GM18520 (cell line): ENCODE results near the gene PALS2.

Experiments used
- ATAC-seq: cut with Tn5 transposase; IDR thresholded peaks from one replicate; pipeline ENCODE4 v1.9.1; 2021; ENCODE audit not compliant: unreplicated experiment

Gene PALS2

GRCh38 chr7:24582166-24582565 lies 8.9 kb downstream of the PALS2 start:
- ATAC-seq, result no peak

GRCh38 chr7:24587853-24588252 lies 14.6 kb downstream of the PALS2 start:
- no peak for ATAC-seq

- no peak for ATAC-seq
Measured at GRCh38 chr7:24591152-24591551, 17.9 kb downstream of the PALS2 start.

GRCh38 chr7:24595671-24596418 lies 22.6 kb downstream of the PALS2 start:
- peak; percentile 35 for ATAC-seq

- no peak for ATAC-seq
Measured at GRCh38 chr7:24597014-24597413, 23.8 kb downstream of the PALS2 start.

GRCh38 chr7:24601600-24601999 lies 28.3 kb downstream of the PALS2 start:
- ATAC-seq, result no peak

DNA sequence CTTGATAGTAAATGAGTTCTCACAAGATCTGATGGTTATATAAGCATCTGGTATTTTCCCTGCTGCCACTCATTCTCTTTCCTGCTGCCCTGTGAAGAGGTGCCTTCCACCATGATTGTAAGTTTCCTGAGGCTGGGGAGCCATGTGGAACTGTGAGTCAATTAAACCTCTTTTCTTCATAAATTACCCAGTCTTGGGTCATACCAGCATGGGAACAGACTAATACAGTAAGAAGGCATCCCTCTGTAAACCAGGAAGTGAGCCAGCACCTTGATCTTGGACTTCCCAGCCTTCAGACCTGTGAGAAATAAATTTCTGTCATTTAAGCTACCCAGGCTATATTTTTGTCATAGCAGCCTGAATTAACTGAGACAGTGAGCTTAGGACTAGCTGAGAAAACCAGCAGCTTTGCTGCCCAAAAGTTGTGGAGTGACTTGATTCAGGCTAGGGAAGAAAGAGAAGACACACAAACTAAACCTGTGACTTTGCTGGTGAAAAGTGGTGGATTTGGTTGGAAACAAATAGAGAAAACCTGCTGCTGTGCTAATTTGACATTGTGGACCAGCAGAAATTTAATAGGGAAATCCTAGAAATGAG lies 29.7 kb downstream of the PALS2 start:
- ATAC-seq, result no peak

- no peak for ATAC-seq
Measured at GRCh38 chr7:24604630-24605029, 31.4 kb downstream of the PALS2 start.

DNA sequence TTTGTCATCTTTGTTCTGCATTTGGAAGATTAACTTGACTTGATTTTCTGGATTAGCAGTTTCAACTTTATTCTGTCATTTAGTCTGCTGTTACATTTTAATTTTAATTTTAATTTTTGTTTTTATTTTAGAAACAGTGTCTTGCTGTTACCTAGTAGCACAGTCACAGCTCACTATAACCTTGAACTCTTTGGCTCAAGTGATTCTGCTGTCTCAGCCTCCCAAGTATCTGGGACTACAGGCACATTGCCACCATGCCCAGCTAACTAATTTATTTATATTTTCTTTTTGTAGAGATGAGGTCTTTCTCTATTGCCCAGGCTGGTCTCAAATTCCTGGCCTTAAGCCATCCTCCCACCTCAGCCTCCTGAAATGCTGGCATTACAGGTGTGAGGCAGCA lies 35.3 kb downstream of the PALS2 start:
- no peak for ATAC-seq

- ATAC-seq, result no peak
Measured at GRCh38 chr7:24609059-24609458, 35.8 kb downstream of the PALS2 start.

DNA sequence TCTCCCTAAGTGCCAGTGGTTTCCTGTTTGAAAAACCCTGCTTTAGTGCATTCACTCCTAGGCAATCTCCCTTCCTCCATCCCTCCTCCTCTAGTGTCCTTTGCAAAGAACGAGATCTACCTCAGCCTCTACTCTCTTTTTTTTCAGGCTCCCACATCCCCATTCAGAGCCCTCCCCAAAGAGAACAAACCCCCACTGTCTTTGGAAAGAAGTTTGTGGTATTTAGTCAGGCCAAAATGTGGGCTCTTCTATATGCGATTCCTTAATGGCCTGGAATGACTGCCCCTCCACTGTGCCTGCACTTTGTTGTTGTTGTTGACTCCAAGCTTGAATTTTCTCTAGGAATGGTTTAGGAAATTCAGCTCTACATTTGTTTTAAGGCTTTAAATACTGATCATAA lies 36.3 kb downstream of the PALS2 start:
- ATAC-seq, result no peak

DNA sequence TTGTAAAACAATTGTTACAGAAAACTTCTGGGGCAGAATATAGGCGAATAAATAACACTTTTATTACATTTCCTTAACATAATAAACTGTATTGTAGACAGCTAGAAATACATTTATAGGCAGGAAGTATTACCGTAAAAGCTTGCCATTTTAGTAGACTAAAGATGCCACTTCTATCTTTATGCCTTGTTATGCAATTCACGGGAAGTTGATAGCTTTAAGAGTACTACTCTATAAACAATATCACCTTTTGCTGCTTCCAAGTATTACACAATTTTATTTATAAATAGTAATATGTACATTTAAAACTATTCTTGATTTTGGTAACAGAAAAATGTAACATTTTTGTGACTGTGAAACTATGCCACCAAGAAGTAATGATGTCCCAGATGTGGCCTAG lies 37.9 kb downstream of the PALS2 start:
- no peak for ATAC-seq

DNA sequence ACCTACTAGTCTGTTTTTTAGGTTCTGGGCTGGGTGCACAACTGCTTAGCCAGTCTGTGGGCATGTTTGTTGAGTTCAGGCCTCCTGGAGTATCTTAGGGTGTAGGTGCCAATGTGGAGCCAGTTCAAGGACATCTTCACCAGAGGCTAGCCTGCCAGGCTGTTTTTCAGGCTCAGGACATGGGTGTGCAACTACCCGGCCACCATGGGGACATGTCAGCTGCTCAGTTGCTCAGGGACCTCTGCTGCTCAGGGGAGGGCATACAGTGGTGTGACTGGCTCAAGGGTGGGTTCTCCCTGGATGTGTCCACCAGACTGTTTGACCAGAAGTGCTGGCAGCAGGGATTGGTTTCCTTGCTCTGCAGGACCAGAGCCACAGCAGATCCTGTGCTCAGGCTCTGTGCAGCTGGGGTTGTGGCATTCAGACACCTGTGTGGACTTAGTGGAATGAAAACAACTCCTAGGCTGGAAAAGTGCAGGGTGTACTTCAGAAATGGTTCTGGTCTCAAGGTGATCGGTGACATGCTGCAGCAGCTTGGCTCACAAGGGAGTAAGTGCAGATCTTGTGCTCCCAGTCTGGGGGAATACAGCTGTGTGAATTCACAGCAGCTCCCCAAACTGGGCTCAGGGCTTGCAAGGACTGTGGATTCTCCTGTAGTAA lies 44.8 kb downstream of the PALS2 start:
- ATAC-seq, result no peak

- ATAC-seq, result no peak
Measured at GRCh38 chr7:24619978-24620377, 46.7 kb downstream of the PALS2 start.

- no peak for ATAC-seq
Measured at GRCh38 chr7:24622646-24623182, 49.5 kb downstream of the PALS2 start.
